Activated CD4-positive, alpha-beta memory T cell treated with anti-CD3 and anti-CD28 coated beads, Interleukin-2, amount 10 ng/mL, durations not matched to agents 7 days and 5 days (primary cell): ENCODE results near the gene STEEP1. TPM values are rescaled to one million over a fixed set of nuclear protein-coding genes. Genes with fewer than 3 reads are reported as not detected.

Experiments used
- CTCF ChIA-PET: fragments of 350-600 bp; sonication (Branson Sonifier 250); formaldehyde crosslinking; loops from one replicate; lab custom pipeline; 2021; ENCODE audit warnings: antibody characterized with exemption, inconsistent platforms; lab: Charles Lee
- POLR2A ChIA-PET: fragments of 350-600 bp; sonication (Branson Sonifier 250); formaldehyde crosslinking; loops from one replicate; lab custom pipeline; 2021; ENCODE audit warnings: antibody characterized with exemption; lab: Charles Lee
- DNase-seq: peaks from one replicate; pipeline ENCODE4 v3.0.0-alpha.2; 2020
- H3K27ac Mint-ChIP-seq: one replicate; pipeline ENCODE4 v1.8.0; 2021; ENCODE audit warnings: mild to moderate bottlenecking, mixed read lengths
- H3K27me3 Mint-ChIP-seq: one replicate; pipeline ENCODE4 v1.8.0; 2021; ENCODE audit warnings: mixed read lengths
- H3K36me3 Mint-ChIP-seq: one replicate; pipeline ENCODE4 v1.8.0; 2021; ENCODE audit warnings: low read depth, mixed read lengths
- H3K4me1 Mint-ChIP-seq: one replicate; pipeline ENCODE4 v1.8.0; 2021; ENCODE audit warnings: mixed read lengths
- H3K4me3 Mint-ChIP-seq: one replicate; pipeline ENCODE4 v1.8.0; 2021; ENCODE audit warnings: mild to moderate bottlenecking, mixed read lengths
- H3K9me3 Mint-ChIP-seq: one replicate; pipeline ENCODE4 v1.8.0; 2021; ENCODE audit warnings: mixed read lengths
- total RNA-seq, 2 experiments: library from RNA; stranded (reverse); gene quantifications; one replicate each; pipeline ENCODE4 v1.2.3, GENCODE V29; 2021

STEEP1 gene
- total RNA-seq = 10 to 100 TPM; 17.7 to 17.9 TPM

- Mint-ChIP-seq H3K27me3 (peaks cover 1% of the 10 kb centered on the region), H3K27ac (peak within 1 kb of the TSS; percentile 84), H3K4me1 (peaks cover 19% of the 10 kb centered on the region), H3K4me3 (peak within 1 kb of the TSS; percentile 94), H3K9me3 (no peaks in the 10 kb centered on the region), H3K36me3 (no peaks in the 10 kb centered on the region)
- ChIA-PET POLR2A (interaction anchor here (0.9 to 2.2 kb wide), 5 partner anchors 10 to 97 kb away, joined by 3 to 28 read pairs (median 3); partner anchors contain the start of genes SLC25A5 and UBE2A), CTCF (no interaction called here)
- DNase-seq = peak; percentile 89
Observed at GRCh38 chrX:119565107-119565663, at the start of gene STEEP1. TSS of gene STEEP1 (minus strand) at chrX:119565409. CDS start at chrX:119565355, 54 bp downstream.

GRCh38 chrX:119614776-119615175, 49.6 kb upstream of the STEEP1 start:
- peaks cover 4% of the 10 kb centered on the region for H3K4me1 Mint-ChIP-seq
- no peaks in the 10 kb centered on the region for H3K9me3 Mint-ChIP-seq
- ChIA-PET CTCF (no interaction called here), POLR2A (no interaction called here)
- H3K4me3 Mint-ChIP-seq = no peak overlapping the region
- no peaks in the 10 kb centered on the region for H3K27me3 Mint-ChIP-seq
- no peak for DNase-seq
- H3K27ac Mint-ChIP-seq = no peak overlapping the region
- peaks cover 18% of the 10 kb centered on the region for H3K36me3 Mint-ChIP-seq

- no peaks in the 10 kb centered on the region for H3K9me3 Mint-ChIP-seq
- peaks cover 9% of the 10 kb centered on the region for H3K27me3 Mint-ChIP-seq
- peak overlapping the region; percentile 87 for H3K4me3 Mint-ChIP-seq
- DNase-seq = no peak
- CTCF ChIA-PET = interaction anchor here (1.0 to 1.6 kb wide), 5 partner anchors 10 to 138 kb away, joined by 3 to 4 read pairs (median 3); no protein-coding TSS in a partner anchor
- peaks cover 38% of the 10 kb centered on the region for H3K4me1 Mint-ChIP-seq
- H3K36me3 Mint-ChIP-seq = peaks cover 3% of the 10 kb centered on the region
- POLR2A ChIA-PET = interaction anchor here (1.5 to 3.2 kb wide), 6 partner anchors 23 to 150 kb away, joined by 5 to 22 read pairs (median 8); partner anchors contain the start of genes SEPTIN6 and SLC25A5
- H3K27ac Mint-ChIP-seq = peak overlapping the region; percentile 90
Observed at GRCh38 chrX:119607018-119607389, 41.8 kb upstream of the STEEP1 start.

- Mint-ChIP-seq H3K4me3 (peak within 1 kb of the TSS; percentile 92), H3K27me3 (peaks cover 9% of the 10 kb centered on the region), H3K4me1 (peaks cover 42% of the 10 kb centered on the region), H3K36me3 (peaks cover 7% of the 10 kb centered on the region), H3K27ac (peak within 1 kb of the TSS; percentile 90), H3K9me3 (no peaks in the 10 kb centered on the region)
- CTCF ChIA-PET = interaction anchor here (0.9 to 3.6 kb wide), 7 partner anchors 9 to 149 kb away, joined by 3 to 17 read pairs (median 4); no protein-coding TSS in a partner anchor
- POLR2A ChIA-PET = interaction anchor here (0.6 to 3.2 kb wide), 17 partner anchors 17 to 246 kb away, joined by 3 to 22 read pairs (median 5); partner anchors contain the start of genes RPL39, SEPTIN6, SLC25A5 and UPF3B
- DNase-seq = peak; percentile 92
Observed at GRCh38 chrX:119606280-119607017, 41.2 kb upstream of the STEEP1 start, which contains the start of gene NKRF. TSS of gene NKRF (minus strand) at chrX:119606424.

GRCh38 chrX:119605464-119606279, 40.5 kb upstream of the STEEP1 start:
- ChIA-PET POLR2A (interaction anchor here (0.6 to 3.2 kb wide), 18 partner anchors 16 to 247 kb away, joined by 3 to 22 read pairs (median 5); partner anchors contain the start of genes RPL39, SEPTIN6, SLC25A5 and UPF3B), CTCF (interaction anchor here (0.7 to 3.6 kb wide), 6 partner anchors 73 to 149 kb away, joined by 3 to 17 read pairs (median 4); no protein-coding TSS in a partner anchor)
- Mint-ChIP-seq H3K4me1 (peaks cover 42% of the 10 kb centered on the region), H3K9me3 (no peaks in the 10 kb centered on the region), H3K27ac (peak overlapping the region; percentile 90), H3K36me3 (peaks cover 10% of the 10 kb centered on the region), H3K27me3 (peaks cover 9% of the 10 kb centered on the region), H3K4me3 (peak overlapping the region; percentile 92)
- DNase-seq = peak; percentile 45

- ChIA-PET POLR2A (interaction anchor here (1.0 to 3.2 kb wide), 12 partner anchors 9 to 248 kb away, joined by 3 to 22 read pairs (median 8); partner anchors contain the start of genes SEPTIN6, SLC25A5 and UPF3B), CTCF (interaction anchor here (0.7 to 3.6 kb wide), 4 partner anchors 11 to 150 kb away, joined by 3 to 17 read pairs (median 4); no protein-coding TSS in a partner anchor)
- DNase-seq = no peak
- H3K4me3 Mint-ChIP-seq = peak overlapping the region; percentile 92
- H3K9me3 Mint-ChIP-seq = no peaks in the 10 kb centered on the region
- peaks cover 10% of the 10 kb centered on the region for H3K36me3 Mint-ChIP-seq
- H3K27ac Mint-ChIP-seq = peak overlapping the region; percentile 83
- H3K27me3 Mint-ChIP-seq = peaks cover 9% of the 10 kb centered on the region
- peaks cover 38% of the 10 kb centered on the region for H3K4me1 Mint-ChIP-seq
Observed at GRCh38 chrX:119604766-119605463, 39.7 kb upstream of the STEEP1 start.

- Mint-ChIP-seq H3K27me3 (no peaks in the 10 kb centered on the region), H3K36me3 (peaks cover 10% of the 10 kb centered on the region), H3K27ac (no peak overlapping the region), H3K9me3 (no peaks in the 10 kb centered on the region), H3K4me3 (no peak overlapping the region), H3K4me1 (peaks cover 41% of the 10 kb centered on the region)
- ChIA-PET CTCF (interaction anchor here (1.4 to 3.6 kb wide), 2 partner anchors 126 to 178 kb away, joined by 3 to 17 read pairs; no protein-coding TSS in a partner anchor), POLR2A (interaction anchor here (0.9 to 1.5 kb wide), 2 partner anchors 88 to 134 kb away, joined by 3 to 5 read pairs; no protein-coding TSS in a partner anchor)
- no peak for DNase-seq
Observed at GRCh38 chrX:119602701-119603255, 37.6 kb upstream of the STEEP1 start.

GRCh38 chrX:119589810-119590209, 24.6 kb upstream of the STEEP1 start:
- no peaks in the 10 kb centered on the region for H3K27me3 Mint-ChIP-seq
- H3K4me1 Mint-ChIP-seq = peaks cover 4% of the 10 kb centered on the region
- peaks cover 26% of the 10 kb centered on the region for H3K36me3 Mint-ChIP-seq
- no peak overlapping the region for H3K4me3 Mint-ChIP-seq
- H3K27ac Mint-ChIP-seq = no peak overlapping the region
- DNase-seq = no peak
- no peaks in the 10 kb centered on the region for H3K9me3 Mint-ChIP-seq
- ChIA-PET CTCF (no interaction called here), POLR2A (interaction anchor here (1.1 to 1.4 kb wide), 2 partner anchors 11 to 15 kb away, joined by 3 to 8 read pairs; no protein-coding TSS in a partner anchor)

GRCh38 chrX:119583431-119584059, 18.3 kb upstream of the STEEP1 start:
- ChIA-PET POLR2A (interaction anchor here (0.5 to 1.6 kb wide), 7 partner anchors 9 to 170 kb away, joined by 3 to 8 read pairs (median 3); partner anchors contain the start of genes NKRF, STEEP1 and UBE2A), CTCF (interaction anchor here (1.1 to 1.3 kb wide), 3 partner anchors 10 to 178 kb away, joined by 3 read pairs; no protein-coding TSS in a partner anchor)
- Mint-ChIP-seq H3K36me3 (peaks cover 4% of the 10 kb centered on the region), H3K27ac (peak overlapping the region; percentile 4), H3K4me1 (peaks cover 14% of the 10 kb centered on the region), H3K27me3 (no peaks in the 10 kb centered on the region), H3K4me3 (no peak overlapping the region), H3K9me3 (no peaks in the 10 kb centered on the region)
- no peak for DNase-seq

- H3K9me3 Mint-ChIP-seq = no peaks in the 10 kb centered on the region
- CTCF ChIA-PET = no interaction called here
- no peak overlapping the region for H3K4me3 Mint-ChIP-seq
- DNase-seq = no peak
- peaks cover 11% of the 10 kb centered on the region for H3K36me3 Mint-ChIP-seq
- no peaks in the 10 kb centered on the region for H3K27me3 Mint-ChIP-seq
- no peak overlapping the region for H3K27ac Mint-ChIP-seq
- POLR2A ChIA-PET = interaction anchor here (0.8 to 1.7 kb wide), 4 partner anchors 10 to 196 kb away, joined by 3 to 5 read pairs (median 4); partner anchors contain the start of gene NKRF
- peaks cover 31% of the 10 kb centered on the region for H3K4me1 Mint-ChIP-seq
Observed at GRCh38 chrX:119579414-119579813, 14.2 kb upstream of the STEEP1 start.
